ENCODE results near the gene FOXP1.

Gene FOXP1

GRCh38 chr3:71132995-71133730 lies 450.4 kb downstream of the FOXP1 start:
- peak; percentile 34 for TF ChIP-seq FOXP2 (optimal IDR thresholded peaks at IDR 0.05; ENCODE audit: borderline replicate concordance, extremely low read depth, extremely low read length, insufficient read depth)
- no peak for TF ChIP-seq TAF1 (IDR thresholded peaks at IDR 0.05; ENCODE audit: borderline replicate concordance, insufficient read depth, low read length)
- TF ChIP-seq POLR2AphosphoS5 (IDR thresholded peaks at IDR 0.05; ENCODE audit: low read depth, low read length): no peak
- TF ChIP-seq REST (IDR thresholded peaks at IDR 0.05; ENCODE audit: insufficient read depth in 1 of 2, low read depth in 2 of 2, low read length in 2 of 2): 0 out of 4 replicates have a peak, but pooled peaks of 1 of the 2 experiments have one; percentile 35

GRCh38 chr3:71131375-71132314 lies 451.9 kb downstream of the FOXP1 start:
- no peak for TF ChIP-seq POLR2AphosphoS5 (IDR thresholded peaks at IDR 0.05; ENCODE audit: low read depth, low read length)
- no peak for TF ChIP-seq FOXP2 (optimal IDR thresholded peaks at IDR 0.05; ENCODE audit: borderline replicate concordance, extremely low read depth, extremely low read length, insufficient read depth)
- no peak for TF ChIP-seq REST (IDR thresholded peaks at IDR 0.05; ENCODE audit: insufficient read depth in 1 of 2, low read depth in 2 of 2, low read length in 2 of 2)
- no peak for TF ChIP-seq SIN3A (IDR thresholded peaks at IDR 0.05; ENCODE audit: borderline replicate concordance, insufficient read depth, low read length)
- no peak for TF ChIP-seq TAF1 (IDR thresholded peaks at IDR 0.05; ENCODE audit: borderline replicate concordance, insufficient read depth, low read length)

GRCh38 chr3:71130471-71131374 lies 452.8 kb downstream of the FOXP1 start:
- TF ChIP-seq REST (IDR thresholded peaks at IDR 0.05; ENCODE audit: insufficient read depth in 1 of 2, low read depth in 2 of 2, low read length in 2 of 2) (0 out of 4 replicates have a peak, but pooled peaks of 1 of the 2 experiments have one; percentile 18), SIN3A (IDR thresholded peaks at IDR 0.05; ENCODE audit: borderline replicate concordance, insufficient read depth, low read length) (no peak), POLR2AphosphoS5 (IDR thresholded peaks at IDR 0.05; ENCODE audit: low read depth, low read length) (peak; percentile 18; the same call in 1 of the 2 replicates)

- TF ChIP-seq POLR2AphosphoS5 (IDR thresholded peaks at IDR 0.05; ENCODE audit: low read depth, low read length) (no peak), SIN3A (IDR thresholded peaks at IDR 0.05; ENCODE audit: borderline replicate concordance, insufficient read depth, low read length) (no peak), FOXP2 (optimal IDR thresholded peaks at IDR 0.05; ENCODE audit: borderline replicate concordance, extremely low read depth, extremely low read length, insufficient read depth) (no peak), REST (IDR thresholded peaks at IDR 0.05; ENCODE audit: insufficient read depth in 1 of 2, low read depth in 2 of 2, low read length in 2 of 2) (no peak), TAF1 (IDR thresholded peaks at IDR 0.05; ENCODE audit: borderline replicate concordance, insufficient read depth, low read length) (no peak)
These were observed 453.7 kb downstream of the FOXP1 start for GRCh38 chr3:71129611-71130431.
